ENCODE results near the gene MLST8. TPM values are rescaled to one million over a fixed set of nuclear protein-coding genes. Genes with fewer than 3 reads are reported as not detected.

MLST8 gene
- total RNA-seq, 1 experiment from 2014 or later = 58.7 TPM

DNA sequence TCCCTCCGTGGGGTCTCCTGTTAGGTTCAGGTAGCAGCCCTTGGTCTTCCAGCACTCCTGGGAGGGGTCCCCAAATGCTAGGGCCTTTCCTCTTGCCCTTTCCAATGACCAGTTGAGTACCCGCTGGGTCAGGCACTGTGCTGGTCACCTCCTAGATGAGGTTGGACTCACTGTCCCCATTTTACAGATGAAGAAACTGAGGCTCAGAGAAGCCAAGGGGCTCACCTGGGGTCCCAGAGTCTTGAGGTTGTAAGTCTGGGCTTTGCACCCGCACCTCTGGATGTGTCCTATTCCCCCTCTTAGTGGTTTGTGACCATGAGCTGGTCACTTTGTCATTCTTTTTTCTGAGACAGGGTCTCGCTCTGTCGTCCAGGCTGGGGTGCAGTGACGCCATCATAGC is 7.5 kb upstream of the MLST8 start:
- H3K36me3 ChIP-seq (ENCODE audit: control insufficient read depth in 1 of 2, insufficient read depth in 2 of 2, low read length in 2 of 2) = no peaks in the 10 kb centered on the region
- H3K9ac ChIP-seq (ENCODE audit: low read length) = no peak overlapping the region
- no peak overlapping the region for H2AFZ ChIP-seq (ENCODE audit: low read depth, low read length, poor library complexity, severe bottlenecking)
- ATAC-seq (no peak), DNase-seq (ENCODE audit: low read depth, low spot score) (no peak)
- ChIA-PET CTCF (no interaction called here), POLR2A (interaction anchor here (1.5 to 2.1 kb wide), 2 partner anchors 17 to 43 kb away, joined by 3 to 6 read pairs; partner anchors contain the start of genes PGP and TRAF7), RAD21 (ENCODE audit: low non-redundant PET in 1 of 2, low total read pairs in 2 of 2, uncharacterized antibody in 2 of 2, unreplicated experiment in 2 of 2) (no interaction called here)
- no peaks in the 10 kb centered on the region for H3K79me2 ChIP-seq (ENCODE audit: insufficient read depth, low read length)
- H3K27me3 ChIP-seq (ENCODE audit: insufficient read depth, low read length) = no peaks in the 10 kb centered on the region
- intact Hi-C loops (cut with micrococcal nuclease) = loop anchor here (10.0 kb wide), 1 partner anchor 307 kb away; no protein-coding TSS in a partner anchor
- H3K4me3 ChIP-seq (replicated peaks in 1 of 2; ENCODE audit: low read depth in 1 of 2, low read length in 2 of 2) = no peak overlapping the region
- H3K4me2 ChIP-seq (ENCODE audit: low read length) = no peak overlapping the region
- no peaks in the 10 kb centered on the region for H3K9me3 ChIP-seq (ENCODE audit: control insufficient read depth in 1 of 2, insufficient read depth in 1 of 2, low read depth in 1 of 2, low read length in 2 of 2)
- TF ChIP-seq, protein P1, sequence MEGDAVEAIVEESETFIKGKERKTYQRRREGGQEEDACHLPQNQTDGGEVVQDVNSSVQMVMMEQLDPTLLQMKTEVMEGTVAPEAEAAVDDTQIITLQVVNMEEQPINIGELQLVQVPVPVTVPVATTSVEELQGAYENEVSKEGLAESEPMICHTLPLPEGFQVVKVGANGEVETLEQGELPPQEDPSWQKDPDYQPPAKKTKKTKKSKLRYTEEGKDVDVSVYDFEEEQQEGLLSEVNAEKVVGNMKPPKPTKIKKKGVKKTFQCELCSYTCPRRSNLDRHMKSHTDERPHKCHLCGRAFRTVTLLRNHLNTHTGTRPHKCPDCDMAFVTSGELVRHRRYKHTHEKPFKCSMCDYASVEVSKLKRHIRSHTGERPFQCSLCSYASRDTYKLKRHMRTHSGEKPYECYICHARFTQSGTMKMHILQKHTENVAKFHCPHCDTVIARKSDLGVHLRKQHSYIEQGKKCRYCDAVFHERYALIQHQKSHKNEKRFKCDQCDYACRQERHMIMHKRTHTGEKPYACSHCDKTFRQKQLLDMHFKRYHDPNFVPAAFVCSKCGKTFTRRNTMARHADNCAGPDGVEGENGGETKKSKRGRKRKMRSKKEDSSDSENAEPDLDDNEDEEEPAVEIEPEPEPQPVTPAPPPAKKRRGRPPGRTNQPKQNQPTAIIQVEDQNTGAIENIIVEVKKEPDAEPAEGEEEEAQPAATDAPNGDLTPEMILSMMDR (IDR thresholded peaks at IDR 0.05 in 2 of 3, conservative IDR thresholded peaks at IDR 0.05 in 1 of 3; ENCODE audit: borderline replicate concordance in 1 of 3, insufficient read depth in 1 of 3, low read depth in 2 of 3, low read length in 2 of 3) = no peak
- TF ChIP-seq, protein P2, sequence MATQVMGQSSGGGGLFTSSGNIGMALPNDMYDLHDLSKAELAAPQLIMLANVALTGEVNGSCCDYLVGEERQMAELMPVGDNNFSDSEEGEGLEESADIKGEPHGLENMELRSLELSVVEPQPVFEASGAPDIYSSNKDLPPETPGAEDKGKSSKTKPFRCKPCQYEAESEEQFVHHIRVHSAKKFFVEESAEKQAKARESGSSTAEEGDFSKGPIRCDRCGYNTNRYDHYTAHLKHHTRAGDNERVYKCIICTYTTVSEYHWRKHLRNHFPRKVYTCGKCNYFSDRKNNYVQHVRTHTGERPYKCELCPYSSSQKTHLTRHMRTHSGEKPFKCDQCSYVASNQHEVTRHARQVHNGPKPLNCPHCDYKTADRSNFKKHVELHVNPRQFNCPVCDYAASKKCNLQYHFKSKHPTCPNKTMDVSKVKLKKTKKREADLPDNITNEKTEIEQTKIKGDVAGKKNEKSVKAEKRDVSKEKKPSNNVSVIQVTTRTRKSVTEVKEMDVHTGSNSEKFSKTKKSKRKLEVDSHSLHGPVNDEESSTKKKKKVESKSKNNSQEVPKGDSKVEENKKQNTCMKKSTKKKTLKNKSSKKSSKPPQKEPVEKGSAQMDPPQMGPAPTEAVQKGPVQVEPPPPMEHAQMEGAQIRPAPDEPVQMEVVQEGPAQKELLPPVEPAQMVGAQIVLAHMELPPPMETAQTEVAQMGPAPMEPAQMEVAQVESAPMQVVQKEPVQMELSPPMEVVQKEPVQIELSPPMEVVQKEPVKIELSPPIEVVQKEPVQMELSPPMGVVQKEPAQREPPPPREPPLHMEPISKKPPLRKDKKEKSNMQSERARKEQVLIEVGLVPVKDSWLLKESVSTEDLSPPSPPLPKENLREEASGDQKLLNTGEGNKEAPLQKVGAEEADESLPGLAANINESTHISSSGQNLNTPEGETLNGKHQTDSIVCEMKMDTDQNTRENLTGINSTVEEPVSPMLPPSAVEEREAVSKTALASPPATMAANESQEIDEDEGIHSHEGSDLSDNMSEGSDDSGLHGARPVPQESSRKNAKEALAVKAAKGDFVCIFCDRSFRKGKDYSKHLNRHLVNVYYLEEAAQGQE (IDR thresholded peaks at IDR 0.05; ENCODE audit: low read depth) = no peak
- peaks cover 5 to 19% of the 10 kb centered on the region in 2 experiments for H3K4me1 ChIP-seq (ENCODE audit: control insufficient read depth in 1 of 2, insufficient read depth in 2 of 2, low read length in 2 of 2)
- no peak overlapping the region for H3K27ac ChIP-seq (ENCODE audit: low read depth, low read length)
- no TSS peak for BruUV-seq (replicated peaks)
- no peaks in the 10 kb centered on the region for H3K9me2 ChIP-seq (ENCODE audit: insufficient read depth)
- no peaks in the 10 kb centered on the region for H4K20me1 ChIP-seq (ENCODE audit: insufficient read depth)
